PC-3 (cell line): ENCODE measurements around the gene HAGH. TPM values are rescaled to one million over a fixed set of nuclear protein-coding genes. Genes with fewer than 3 reads are reported as not detected.

Source experiments
- ATAC-seq: fragments of 200-7000 bp; cut with Tn5 transposase; 2 replicates; pipeline ENCODE4 v1.9.1; 2020; ENCODE audit warnings: mild to moderate bottlenecking, moderate library complexity
- BruUV-seq: library from RNA; stranded (reverse); fragments of 400-500 nt; replicated peaks from 2 replicates; lab custom pipeline; 2021; lab: Mats Ljungman, UMichigan
- CTCF ChIA-PET: fragments of 300-600 bp; sonication (Branson Sonifier 250); formaldehyde crosslinking; loops from one replicate; lab custom pipeline; 2022; ENCODE audit warnings: antibody characterized with exemption; lab: Charles Lee
- POLR2A ChIA-PET: fragments of 300-600 bp; sonication (Branson Sonifier 250); formaldehyde crosslinking; loops from one replicate; lab custom pipeline; 2022; ENCODE audit warnings: antibody characterized with exemption; ENCODE audit not compliant: unreplicated experiment; lab: Charles Lee
- DNase-seq: peaks from one replicate; pipeline ENCODE4 v3.0.0-alpha.2; 2015
- H2AFZ ChIP-seq: fragments of 300-600 bp; sonication (generic); 2 replicates; pipeline ENCODE4 v1.6.0; 2016; ENCODE audit warnings: antibody characterized with exemption, low read length
- H3F3A ChIP-seq: fragments of 300-600 bp; sonication (generic); one replicate; pipeline ENCODE4 v1.6.0; 2017; ENCODE audit warnings: antibody characterized with exemption, low read length, control low read depth, mild to moderate bottlenecking; ENCODE audit not compliant: unreplicated experiment
- H3K27ac ChIP-seq: fragments of 300-600 bp; sonication (generic); 2 replicates; pipeline ENCODE4 v1.5.1; 2016; ENCODE audit warnings: mild to moderate bottlenecking, low read length
- H3K27me3 ChIP-seq: fragments of 300-600 bp; sonication (generic); 2 replicates; pipeline ENCODE4 v1.6.1; 2016; ENCODE audit warnings: low read length, mixed read lengths
- H3K36me3 ChIP-seq: fragments of 300-600 bp; sonication (generic); 2 replicates; pipeline ENCODE4 v1.6.1; 2016; ENCODE audit warnings: low read depth, mixed run types, low read length, mixed read lengths
- H3K4me1 ChIP-seq: fragments of 300-600 bp; sonication (generic); 2 replicates; pipeline ENCODE4 v1.5.1; 2016; ENCODE audit warnings: low read length; ENCODE audit not compliant: insufficient read depth
- H3K4me2 ChIP-seq: fragments of 300-600 bp; sonication (generic); 2 replicates; pipeline ENCODE4 v1.6.0; 2016; ENCODE audit warnings: low read length
- H3K4me3 ChIP-seq: fragments of 300-600 bp; sonication (generic); 2 replicates; pipeline ENCODE4 v1.5.1; 2016; ENCODE audit warnings: mild to moderate bottlenecking, low read length, mixed read lengths
- H3K79me2 ChIP-seq: fragments of 300-600 bp; sonication (generic); 2 replicates; pipeline ENCODE4 v1.6.1; 2017; ENCODE audit warnings: low read length, mixed read lengths
- H3K9ac ChIP-seq: fragments of 300-600 bp; sonication (generic); 2 replicates; pipeline ENCODE4 v1.6.0; 2016; ENCODE audit warnings: mild to moderate bottlenecking, low read length
- H3K9me2 ChIP-seq: fragments of 300-600 bp; sonication (generic); replicated peaks from 2 replicates; pipeline ENCODE4 v1.6.1; 2016; ENCODE audit warnings: mixed run types, low read length, mixed read lengths
- H3K9me3 ChIP-seq: fragments of 300-600 bp; sonication (generic); 2 replicates; pipeline ENCODE4 v1.6.1; 2016; ENCODE audit warnings: low read length, mixed read lengths
- H4K20me1 ChIP-seq: fragments of 300-600 bp; sonication (generic); 2 replicates; pipeline ENCODE4 v1.6.1; 2016; ENCODE audit warnings: low read length, mixed read lengths
- CTCF ChIP-seq: fragments of 300-600 bp; sonication (generic); conservative IDR thresholded peaks from 2 replicates; pipeline ENCODE4 v1.5.1; 2017; ENCODE audit warnings: antibody characterized with exemption, low read depth, mild to moderate bottlenecking, low read length
- EZH2 ChIP-seq: fragments of 300-600 bp; sonication (generic); IDR thresholded peaks from one replicate; pipeline ENCODE4 v1.6.1; 2017; ENCODE audit warnings: antibody characterized with exemption, mild to moderate bottlenecking, low read length; ENCODE audit not compliant: unreplicated experiment
- EZH2phosphoT487 ChIP-seq: fragments of 300-600 bp; sonication (generic); IDR thresholded peaks from 2 replicates; pipeline ENCODE4 v1.6.1; 2018; ENCODE audit warnings: mild to moderate bottlenecking, antibody characterized with exemption, low read length, borderline replicate concordance
- intact Hi-C: fragments of 100-400 bp; cut with micrococcal nuclease; formaldehyde crosslinking; loops from 2 replicates; pipeline ENCODE4 v1.9.0; 2023
- total RNA-seq: library from RNA; depleted of rRNA; stranded (reverse); fragments of >200 nt; gene quantifications from 2 replicates; pipeline ENCODE4 v1.2.3, GENCODE V29; 2014

HAGH gene
- total RNA-seq, 1 experiment from 2014 or later = 99.5 TPM

- POLR2A ChIA-PET = no interaction called here
- DNase-seq (no peak), ATAC-seq (no peak)
- Histone ChIP-seq H4K20me1 (peaks cover 3% of the 10 kb centered on the region; the same call in 1 of the 2 replicates), H3K4me1 (peaks cover 18% of the 10 kb centered on the region; the same call in 1 of the 2 replicates), H3K36me3 (no peaks in the 10 kb centered on the region), H3K9ac (no peak overlapping the region), H3K27ac (no peak overlapping the region), H3K4me3 (no peak overlapping the region), H3K27me3 (no peaks in the 10 kb centered on the region), H3K79me2 (peaks cover 38% of the 10 kb centered on the region), H3K9me2 (no peaks in the 10 kb centered on the region), H2AFZ (no peak overlapping the region), H3F3A (no peaks in the 10 kb centered on the region), H3K9me3 (no peaks in the 10 kb centered on the region), H3K4me2 (no peak overlapping the region)
- no TSS peak for BruUV-seq
- intact Hi-C loops = no loop called here
- no peak for TF ChIP-seq CTCF
- TF ChIP-seq EZH2phosphoT487 = no peak
- TF ChIP-seq EZH2 = no peak
- CTCF ChIA-PET = no interaction called here
These were observed 48.1 kb downstream of the HAGH start for GRCh38 chr16:1778200-1779179.

DNA sequence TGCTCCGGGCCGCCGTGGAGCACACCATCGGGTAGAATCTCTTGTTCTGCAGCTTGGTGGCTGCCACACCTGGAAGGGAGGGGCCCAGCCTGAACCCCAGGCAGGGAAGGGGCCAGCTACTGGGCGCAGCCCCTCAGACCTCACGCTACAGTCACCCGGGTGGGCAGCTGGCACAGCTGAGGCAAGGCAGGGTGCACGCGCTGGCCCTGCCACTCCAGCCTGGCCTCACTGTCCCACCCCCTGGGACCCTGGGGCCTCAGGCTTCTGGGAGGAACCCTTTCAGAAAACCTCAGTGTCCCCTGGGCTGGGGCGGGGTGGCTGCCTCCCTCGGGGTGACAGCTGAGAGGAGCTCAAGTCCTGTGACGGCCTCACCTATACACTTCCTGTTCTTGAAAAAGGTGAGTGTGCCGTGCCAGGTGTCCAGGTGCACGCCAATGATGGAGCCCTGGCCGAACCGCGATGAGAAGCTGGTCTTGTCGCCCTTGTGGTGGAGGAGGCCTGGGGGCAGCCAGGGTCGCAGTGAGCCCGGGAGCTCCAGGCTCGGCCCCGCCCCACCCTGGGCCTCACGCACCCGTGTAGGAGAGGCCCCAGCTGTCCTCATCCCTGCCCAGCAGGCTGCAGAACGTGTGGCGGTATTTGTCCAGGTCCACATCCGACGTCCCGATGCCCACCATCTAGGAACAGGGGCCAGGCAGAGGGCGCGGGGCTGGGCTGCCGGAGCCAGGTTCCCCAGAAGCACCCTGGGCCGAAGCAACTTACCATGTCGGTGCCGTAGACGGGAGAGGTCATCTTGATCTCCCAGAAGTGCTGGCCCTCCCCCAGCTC lies 49.0 kb downstream of the HAGH start:
- Histone ChIP-seq H3F3A (no peaks in the 10 kb centered on the region), H4K20me1 (peaks cover 3% of the 10 kb centered on the region; the same call in 1 of the 2 replicates), H3K9me3 (no peaks in the 10 kb centered on the region), H3K4me3 (no peak overlapping the region), H3K9ac (no peak overlapping the region), H3K79me2 (peaks cover 36% of the 10 kb centered on the region), H3K9me2 (no peaks in the 10 kb centered on the region), H2AFZ (no peak overlapping the region), H3K27ac (no peak overlapping the region), H3K4me1 (peaks cover 18% of the 10 kb centered on the region; the same call in 1 of the 2 replicates), H3K27me3 (no peaks in the 10 kb centered on the region), H3K36me3 (no peaks in the 10 kb centered on the region), H3K4me2 (no peak overlapping the region)
- ChIA-PET POLR2A (no interaction called here), CTCF (no interaction called here)
- intact Hi-C loops = no loop called here
- no TSS peak for BruUV-seq
- no peak for ATAC-seq
- TF ChIP-seq EZH2 (no peak), EZH2phosphoT487 (no peak), CTCF (no peak)
- no peak for DNase-seq
